GM12865 (cell line): ENCODE results near the gene MRPS27.
A peak's percentile ranks its signal among the peaks of the same experiment; 100 is the strongest.

Source experiments
- DNase-seq: peaks from one replicate; pipeline ENCODE4 v3.0.0; 2010; ENCODE audit warnings: low read depth
- H3K4me3 ChIP-seq: 2 replicates; pipeline ENCODE4 v1.5.1; 2011; ENCODE audit warnings: mild to moderate bottlenecking, low read depth, low read length, control low read depth
- TF ChIP-seq, protein P1 (sequence below): IDR thresholded peaks from 2 replicates; pipeline ENCODE4 v1.5.1; 2011; ENCODE audit warnings: low read length, control low read depth, low read depth, inconsistent platforms; ENCODE audit not compliant: insufficient read depth; ENCODE audit errors: missing control alignments

Gene MRPS27

DNA sequence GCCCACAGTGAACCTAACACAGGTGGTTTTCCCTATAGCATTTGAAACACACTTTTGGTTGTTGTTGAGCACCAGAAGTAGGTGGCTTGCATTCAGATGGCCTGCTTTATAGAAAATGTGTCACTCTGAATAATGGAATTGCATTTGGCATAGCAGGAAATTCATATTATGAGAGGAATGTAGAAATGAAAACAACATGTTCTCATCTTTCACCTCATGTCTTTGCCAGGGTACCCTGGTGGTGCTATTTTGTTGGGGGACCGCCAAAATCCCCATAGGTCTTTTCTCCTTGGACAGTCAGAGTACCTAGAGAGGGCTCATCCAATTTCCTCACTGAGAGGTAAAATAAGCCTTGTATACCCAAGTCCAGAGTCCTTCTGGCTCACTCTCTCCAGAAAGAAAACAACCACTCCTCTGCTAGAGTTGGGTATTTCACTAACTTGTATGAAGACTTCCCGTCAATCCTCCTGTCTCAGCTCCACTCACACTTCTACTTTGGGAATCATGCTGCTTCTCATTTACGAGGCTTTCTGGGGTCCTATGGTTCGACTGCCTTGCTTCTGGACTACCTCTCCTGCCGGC lies 67.4 kb downstream of the MRPS27 start:
- TF ChIP-seq, protein P1, sequence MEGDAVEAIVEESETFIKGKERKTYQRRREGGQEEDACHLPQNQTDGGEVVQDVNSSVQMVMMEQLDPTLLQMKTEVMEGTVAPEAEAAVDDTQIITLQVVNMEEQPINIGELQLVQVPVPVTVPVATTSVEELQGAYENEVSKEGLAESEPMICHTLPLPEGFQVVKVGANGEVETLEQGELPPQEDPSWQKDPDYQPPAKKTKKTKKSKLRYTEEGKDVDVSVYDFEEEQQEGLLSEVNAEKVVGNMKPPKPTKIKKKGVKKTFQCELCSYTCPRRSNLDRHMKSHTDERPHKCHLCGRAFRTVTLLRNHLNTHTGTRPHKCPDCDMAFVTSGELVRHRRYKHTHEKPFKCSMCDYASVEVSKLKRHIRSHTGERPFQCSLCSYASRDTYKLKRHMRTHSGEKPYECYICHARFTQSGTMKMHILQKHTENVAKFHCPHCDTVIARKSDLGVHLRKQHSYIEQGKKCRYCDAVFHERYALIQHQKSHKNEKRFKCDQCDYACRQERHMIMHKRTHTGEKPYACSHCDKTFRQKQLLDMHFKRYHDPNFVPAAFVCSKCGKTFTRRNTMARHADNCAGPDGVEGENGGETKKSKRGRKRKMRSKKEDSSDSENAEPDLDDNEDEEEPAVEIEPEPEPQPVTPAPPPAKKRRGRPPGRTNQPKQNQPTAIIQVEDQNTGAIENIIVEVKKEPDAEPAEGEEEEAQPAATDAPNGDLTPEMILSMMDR, result no peak
- no peak for DNase-seq

DNA sequence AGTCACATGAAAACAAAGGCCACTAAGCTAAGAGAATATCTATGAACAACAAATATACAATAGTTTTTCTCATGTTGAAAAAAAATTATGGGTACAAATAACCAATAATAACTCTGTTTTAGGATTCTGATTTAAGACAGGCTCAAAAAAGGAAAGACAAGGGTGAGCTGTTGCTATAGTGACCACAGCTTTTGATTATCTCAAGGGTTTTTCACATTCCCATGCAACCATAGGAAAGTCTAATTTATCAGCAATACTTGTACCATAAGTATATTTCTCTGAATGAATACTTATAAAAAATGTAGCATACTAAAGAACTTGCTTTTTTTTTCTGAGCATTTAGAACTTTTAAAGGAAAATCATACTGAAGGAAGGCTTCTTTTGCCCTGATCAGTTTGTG lies 68.0 kb downstream of the MRPS27 start:
- no peak for DNase-seq
- H3K4me3 ChIP-seq, result no peak overlapping the region
- TF ChIP-seq, protein P1, result no peak

More for the DNA sequence above, 67.4 kb downstream of the MRPS27 start:
- H3K4me3 ChIP-seq, result no peak overlapping the region

DNA sequence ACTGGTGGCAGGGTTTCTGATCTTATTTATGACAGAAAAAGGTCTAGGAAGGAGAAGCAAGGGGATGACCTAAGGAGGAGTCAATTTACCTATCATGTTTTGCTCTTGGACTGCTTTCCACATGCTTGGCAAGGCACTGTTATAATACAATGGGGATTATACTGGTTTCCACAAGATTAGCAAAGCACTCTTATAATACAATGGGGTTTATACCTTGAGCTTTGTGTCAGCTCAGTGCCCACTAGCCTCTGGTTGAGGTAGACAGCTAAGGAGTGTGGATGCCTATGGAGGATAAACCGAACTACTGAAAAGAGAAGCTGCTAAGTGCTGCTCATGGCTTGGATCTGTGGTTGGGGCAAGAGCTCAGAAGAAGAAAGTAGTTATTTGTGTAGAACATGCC lies 68.7 kb downstream of the MRPS27 start:
- no peak for DNase-seq
- H3K4me3 ChIP-seq, result no peak overlapping the region
- TF ChIP-seq, protein P1, result no peak

DNA sequence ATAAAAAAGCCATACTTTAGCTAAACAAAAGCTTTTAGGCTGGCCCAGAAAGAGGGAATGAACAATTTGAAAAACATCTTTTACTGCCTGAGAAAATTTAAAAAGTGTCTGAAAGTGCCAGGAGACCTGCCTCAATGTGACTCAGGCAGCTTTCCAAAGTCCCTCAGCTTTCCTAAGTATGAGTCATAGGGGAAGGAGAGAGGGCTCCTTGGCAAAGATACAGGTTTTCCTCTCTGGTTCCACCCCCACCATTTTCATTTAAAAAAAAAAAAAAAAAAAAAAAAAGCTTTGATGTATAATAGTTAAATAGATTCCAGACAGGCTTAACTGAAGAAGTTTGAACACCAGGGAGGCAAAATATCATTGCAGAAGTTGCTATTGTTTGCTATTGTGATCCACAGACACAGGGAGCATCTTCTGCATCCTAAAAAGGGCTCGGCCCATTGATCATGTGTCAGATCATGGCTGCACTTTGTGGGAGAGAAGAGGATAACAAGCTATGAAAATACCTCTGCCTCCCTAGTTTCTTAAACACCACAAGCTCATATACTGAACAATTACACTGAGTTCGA lies 71.5 kb downstream of the MRPS27 start:
- H3K4me3 ChIP-seq, result no peak overlapping the region
- no peak for DNase-seq
- TF ChIP-seq, protein P1, result no peak

DNA sequence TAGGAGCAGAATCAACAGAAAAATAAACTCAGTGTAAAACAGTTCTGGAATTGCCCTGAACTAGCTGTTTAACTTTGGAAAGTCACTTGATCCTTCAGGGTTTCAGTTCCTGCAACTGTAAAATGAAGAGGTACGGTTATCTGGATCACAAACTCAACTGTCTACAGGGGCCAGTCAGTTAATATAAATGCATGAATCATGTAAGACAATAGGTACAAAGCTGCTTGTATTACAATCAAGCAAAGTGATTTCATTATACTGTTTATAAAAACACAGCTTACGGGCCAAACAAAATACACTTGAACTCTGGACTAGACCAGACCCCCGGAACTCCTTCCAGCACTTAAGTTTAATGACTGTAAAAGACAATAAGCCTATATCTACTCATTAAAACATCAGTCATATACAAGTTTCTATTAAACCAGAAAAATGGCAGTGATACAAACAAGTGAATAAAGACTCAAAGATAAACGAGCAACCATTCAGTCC lies 73.0 kb downstream of the MRPS27 start:
- H3K4me3 ChIP-seq, result no peak overlapping the region
- TF ChIP-seq, protein P1, result no peak
- DNase-seq, result no peak

DNA sequence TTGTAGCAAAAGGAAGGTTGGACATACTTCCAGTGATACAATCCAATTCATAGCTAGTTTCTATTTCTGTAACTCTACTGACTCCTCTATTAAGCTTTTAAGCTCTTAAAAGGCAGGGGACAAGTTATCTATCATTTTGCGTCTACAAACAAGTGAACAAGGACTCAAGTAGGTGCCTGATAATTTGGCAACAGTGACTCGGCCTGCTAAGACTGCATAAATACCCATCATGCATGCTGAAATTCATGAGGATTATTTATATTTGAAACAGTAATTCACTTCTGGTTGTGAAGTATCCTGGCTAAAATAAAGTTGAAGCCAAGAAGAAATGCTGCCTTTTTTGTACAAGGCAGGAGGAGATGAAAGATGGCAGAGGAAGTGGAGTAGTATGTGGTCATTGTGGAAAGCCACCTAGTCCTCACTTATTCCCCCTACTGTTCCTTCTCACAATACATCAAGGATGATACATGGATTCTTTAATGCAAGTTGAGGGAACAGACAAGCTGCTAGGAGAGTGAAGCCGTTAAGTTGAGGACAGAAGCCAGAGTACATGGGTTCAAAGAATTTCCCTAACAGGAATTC lies 74.0 kb downstream of the MRPS27 start:
- TF ChIP-seq, protein P1, result peak; percentile 24
- DNase-seq, result peak; percentile 35
- H3K4me3 ChIP-seq, result no peak overlapping the region
